GM10248 (cell line): ENCODE measurements around the gene SLC25A45.

Experiments used
- CTCF ChIA-PET: fragments of 300-600 bp; sonication (Branson Sonifier 250); formaldehyde crosslinking; extraction: SDS; loops from one replicate; lab custom pipeline; 2021; ENCODE audit warnings: antibody characterized with exemption; lab: Yijun Ruan, JAX
- POLR2A ChIA-PET: fragments of 350-650 bp; sonication (Branson Sonifier 250); formaldehyde crosslinking; extraction: SDS; loops from one replicate; lab custom pipeline; 2020; ENCODE audit warnings: antibody characterized with exemption; lab: Yijun Ruan, JAX
- DNase-seq: peaks from one replicate; pipeline ENCODE4 v3.0.0; 2012; ENCODE audit errors: extremely low spot score
- CTCF ChIP-seq: IDR thresholded peaks from 2 replicates; pipeline ENCODE4 v1.5.1; 2012; ENCODE audit warnings: mild to moderate bottlenecking, low read depth; ENCODE audit errors: extremely low read depth, missing control alignments, control extremely low read depth

The SLC25A45 gene

GRCh38 chr11:65384301-65384889 lies 1.9 kb upstream of the SLC25A45 start:
- ChIA-PET CTCF (interaction anchor here (1.0 to 4.5 kb wide), 6 partner anchors 9 to 126 kb away, joined by 3 to 23 read pairs (median 3); no protein-coding TSS in a partner anchor), POLR2A (interaction anchor here (0.6 to 1.8 kb wide), 7 partner anchors 40 to 202 kb away, joined by 3 to 6 read pairs (median 4); no protein-coding TSS in a partner anchor)
- TF ChIP-seq CTCF, result no peak
- no peak for DNase-seq

GRCh38 chr11:65383778-65384177 lies 1.3 kb upstream of the SLC25A45 start:
- no peak for TF ChIP-seq CTCF
- no peak for DNase-seq
- ChIA-PET CTCF (interaction anchor here (1.1 to 4.5 kb wide), 4 partner anchors 9 to 126 kb away, joined by 3 to 23 read pairs (median 6); no protein-coding TSS in a partner anchor), POLR2A (interaction anchor here (0.6 to 1.8 kb wide), 3 partner anchors 41 to 116 kb away, joined by 3 to 6 read pairs (median 3); no protein-coding TSS in a partner anchor)

GRCh38 chr11:65382804-65383368 lies 440 bp upstream of the SLC25A45 start:
- CTCF ChIA-PET, result interaction anchor here (1.0 to 4.5 kb wide), 7 partner anchors 8 to 127 kb away, joined by 3 to 23 read pairs (median 3); no protein-coding TSS in a partner anchor
- TF ChIP-seq CTCF, result no peak
- POLR2A ChIA-PET, result interaction anchor here (1.4 kb wide), 1 partner anchor 33 kb away, joined by 3 read pairs; no protein-coding TSS in a partner anchor
- DNase-seq, result no peak

DNA sequence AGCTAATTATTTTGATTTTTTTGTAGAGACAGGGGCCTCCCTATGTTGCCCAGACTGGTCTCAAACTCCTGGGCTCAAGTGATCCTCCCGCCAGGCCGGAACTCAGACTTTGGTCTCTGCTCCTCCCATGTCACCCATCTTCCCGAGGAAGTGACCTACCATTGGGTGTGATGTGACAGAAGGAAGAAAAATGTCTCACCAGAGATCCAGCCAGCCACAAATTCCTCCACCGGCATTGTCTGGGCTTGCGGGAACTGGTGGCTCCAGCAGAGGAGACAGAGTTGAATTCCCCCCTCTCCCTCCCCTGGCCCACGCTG lies 772 bp downstream of the SLC25A45 start:
- CTCF ChIA-PET, result interaction anchor here (0.8 to 4.5 kb wide), 14 partner anchors 11 to 397 kb away, joined by 3 to 23 read pairs (median 4); no protein-coding TSS in a partner anchor

DNA sequence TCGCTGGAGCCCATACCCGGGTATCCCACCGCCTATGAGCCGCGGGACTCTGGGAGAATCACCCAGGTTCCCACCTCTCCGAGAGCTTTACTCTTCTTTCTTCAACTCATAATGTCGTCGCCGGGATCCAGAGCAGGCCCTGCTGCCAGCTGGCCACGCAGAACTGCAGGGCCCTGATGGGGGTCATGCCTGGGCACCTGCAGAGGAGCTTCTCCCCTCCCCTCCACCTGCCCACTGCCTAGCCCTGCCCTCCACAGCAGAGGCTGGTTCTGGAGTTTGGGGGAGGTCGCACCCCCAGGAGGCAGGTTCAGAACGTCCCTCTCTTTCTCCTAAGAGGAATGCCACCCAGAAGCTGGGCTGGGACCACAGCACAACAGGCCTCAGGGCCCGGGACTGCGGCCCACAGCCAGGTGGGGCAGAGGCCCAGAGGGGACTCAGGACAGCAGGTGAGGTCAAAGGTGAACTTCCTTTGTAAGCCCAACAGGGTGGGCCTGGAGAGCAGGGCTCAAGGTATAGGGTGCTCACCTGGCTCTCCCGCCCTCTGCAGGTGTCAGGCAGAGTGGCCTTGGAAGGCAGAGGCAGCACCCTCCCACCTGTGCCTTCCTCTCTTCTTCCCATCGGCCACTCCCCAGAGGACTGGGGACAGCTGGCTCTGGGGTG lies 1.9 kb downstream of the SLC25A45 start:
- no peak for DNase-seq
- POLR2A ChIA-PET, result interaction anchor here (3.4 kb wide), 1 partner anchor 125 kb away, joined by 20 read pairs; no protein-coding TSS in a partner anchor
- TF ChIP-seq CTCF, result no peak
- CTCF ChIA-PET, result interaction anchor here (1.0 to 2.5 kb wide), 7 partner anchors 10 to 126 kb away, joined by 3 to 8 read pairs (median 5); no protein-coding TSS in a partner anchor

More for the DNA sequence above, 772 bp downstream of the SLC25A45 start:
- POLR2A ChIA-PET, result interaction anchor here (1.0 to 3.4 kb wide), 2 partner anchors 34 to 124 kb away, joined by 5 to 20 read pairs; no protein-coding TSS in a partner anchor
- no peak for DNase-seq
- TF ChIP-seq CTCF, result no peak
